PFSK-1 (cell line): ENCODE results near the gene TMEM255B.

Experiments used
- FOXP2 ChIP-seq: optimal IDR thresholded peaks from 2 replicates; pipeline ENCODE3; 2011; ENCODE audit warnings: borderline replicate concordance, control low read depth, inconsistent platforms; ENCODE audit not compliant: insufficient read depth; ENCODE audit errors: extremely low read length, extremely low read depth
- POLR2AphosphoS5 ChIP-seq: IDR thresholded peaks from 2 replicates; pipeline ENCODE4 v1.6.1; 2012; ENCODE audit warnings: low read depth, mild to moderate bottlenecking, control low read depth, low read length, moderate library complexity
- REST ChIP-seq, 2 experiments: IDR thresholded peaks; 2 replicates each; pipeline versions ENCODE4 v1.6.1 to v1.8.0; 2011 to 2012; ENCODE audit warnings: low read depth in 2 of 2, low read length in 2 of 2, control low read depth in 1 of 2, inconsistent platforms in 1 of 2, mild to moderate bottlenecking in 1 of 2, moderate library complexity in 1 of 2; ENCODE audit not compliant: insufficient read depth in 1 of 2
- SIN3A ChIP-seq: IDR thresholded peaks from 2 replicates; pipeline ENCODE4 v1.6.1; 2012; ENCODE audit warnings: mild to moderate bottlenecking, low read length, moderate library complexity, borderline replicate concordance; ENCODE audit not compliant: insufficient read depth
- TAF1 ChIP-seq: IDR thresholded peaks from 2 replicates; pipeline ENCODE4 v1.6.1; 2012; ENCODE audit warnings: low read length, control low read depth, borderline replicate concordance; ENCODE audit not compliant: insufficient read depth

TMEM255B gene

GRCh38 chr13:113726961-113727411 lies 32.0 kb upstream of the TMEM255B start:
- no peak for TF ChIP-seq TAF1
- no peak for TF ChIP-seq SIN3A
- TF ChIP-seq FOXP2: no peak
- no peak for TF ChIP-seq POLR2AphosphoS5
- TF ChIP-seq REST (IDR thresholded peaks at IDR 0.05; ENCODE audit: insufficient read depth in 1 of 2, low read depth in 2 of 2, low read length in 2 of 2): no peak

GRCh38 chr13:113728571-113729054 lies 30.4 kb upstream of the TMEM255B start:
- TF ChIP-seq FOXP2 (no peak), REST (IDR thresholded peaks at IDR 0.05; ENCODE audit: insufficient read depth in 1 of 2, low read depth in 2 of 2, low read length in 2 of 2) (no peak), POLR2AphosphoS5 (no peak), SIN3A (no peak), TAF1 (no peak)

GRCh38 chr13:113729187-113730019 lies 29.6 kb upstream of the TMEM255B start:
- no peak for TF ChIP-seq FOXP2
- TF ChIP-seq TAF1: no peak
- no peak for TF ChIP-seq POLR2AphosphoS5
- TF ChIP-seq REST (IDR thresholded peaks at IDR 0.05; ENCODE audit: insufficient read depth in 1 of 2, low read depth in 2 of 2, low read length in 2 of 2): no peak
- TF ChIP-seq SIN3A: no peak

- TF ChIP-seq TAF1 (no peak), FOXP2 (no peak), POLR2AphosphoS5 (no peak), REST (IDR thresholded peaks at IDR 0.05; ENCODE audit: insufficient read depth in 1 of 2, low read depth in 2 of 2, low read length in 2 of 2) (no peak)
Measured at GRCh38 chr13:113730258-113730691, 28.8 kb upstream of the TMEM255B start.
